Omental fat pad (tissue), 4 donors: Measurements from ENCODE around the gene KLHL36. TPM values are rescaled to one million over a fixed set of nuclear protein-coding genes. Genes with fewer than 3 reads are reported as not detected.

Experiments
- ATAC-seq: fragments of 150-250 bp; one replicate; pipeline ENCODE4 v1.9.1; 2016; ENCODE audit warnings: mild to moderate bottlenecking, moderate library complexity; ENCODE audit not compliant: low FRiP score
- DNase-seq: peaks from one replicate; pipeline ENCODE4 v3.0.0-alpha.2; 2019; ENCODE audit warnings: low spot score
- CTCF ChIP-seq, 3 donors: fragments of 450-650 bp; IDR thresholded peaks; one replicate each; pipeline ENCODE4 v1.5.1; 2016 to 2017; ENCODE audit warnings: antibody characterized with exemption in 3 of 3, mild to moderate bottlenecking in 3 of 3, moderate library complexity in 2 of 3
- total RNA-seq, 4 donors: library from RNA; depleted of rRNA; stranded (reverse); fragments of >200 nt; gene quantifications; one replicate each; pipeline ENCODE4 v1.1.0, GENCODE V29; 2016

The KLHL36 gene
- total RNA-seq, 4 donors from 2014 or later, result 60.0 to 72.2 (median 65.8) TPM

DNA sequence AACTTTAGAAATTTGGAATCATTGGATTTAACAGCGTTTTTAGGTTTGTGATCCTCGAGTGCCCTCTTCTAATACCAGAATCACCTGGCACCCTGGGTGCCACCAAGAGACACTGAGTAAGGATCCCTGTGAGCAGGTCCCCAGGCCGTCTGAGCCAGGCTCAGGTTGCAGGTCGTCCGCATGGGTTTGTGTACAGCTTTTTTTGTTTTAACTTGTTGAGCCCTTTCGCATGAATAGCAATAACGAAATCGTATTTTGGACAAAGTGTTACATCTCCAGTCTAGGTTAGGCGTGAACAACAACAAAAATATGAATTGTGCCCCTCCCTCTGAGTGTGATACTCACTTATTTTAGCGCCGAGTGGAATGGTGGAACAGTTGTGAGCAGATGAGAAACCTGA lies 62.4 kb downstream of the KLHL36 start:
- no peak for TF ChIP-seq CTCF (IDR thresholded peaks at IDR 0.05)
- ATAC-seq (no peak), DNase-seq (no peak)

Other genes starting within 250 kb of the KLHL36 start
- 1 to 10 TPM; 6.4 to 9.1 (median 8.4) TPM for gene MEAK7, start 143.9 kb upstream of the KLHL36 start, total RNA-seq
- 10 to 100 TPM; 55.3 to 95.1 (median 78.4) TPM for gene COTL1, start 30.4 kb upstream of the KLHL36 start, total RNA-seq
- gene USP10, start 51.5 kb downstream of the KLHL36 start, total RNA-seq, result 10 to 100 TPM; 44.6 to 89.6 (median 55.9) TPM
- 100 to 1,000 TPM in 3 of 4 donors, 10 to 100 TPM in 1; 99.9 to 450 (median 407) TPM for gene CRISPLD2, start 171.5 kb downstream of the KLHL36 start, total RNA-seq